GM18909 (cell line): ENCODE results near the gene HMGCLL1.

Source experiments
- ATAC-seq: cut with Tn5 transposase; IDR thresholded peaks from one replicate; pipeline ENCODE4 v1.9.1; 2021; ENCODE audit warnings: mild to moderate bottlenecking; ENCODE audit not compliant: unreplicated experiment, poor library complexity

Gene HMGCLL1

DNA sequence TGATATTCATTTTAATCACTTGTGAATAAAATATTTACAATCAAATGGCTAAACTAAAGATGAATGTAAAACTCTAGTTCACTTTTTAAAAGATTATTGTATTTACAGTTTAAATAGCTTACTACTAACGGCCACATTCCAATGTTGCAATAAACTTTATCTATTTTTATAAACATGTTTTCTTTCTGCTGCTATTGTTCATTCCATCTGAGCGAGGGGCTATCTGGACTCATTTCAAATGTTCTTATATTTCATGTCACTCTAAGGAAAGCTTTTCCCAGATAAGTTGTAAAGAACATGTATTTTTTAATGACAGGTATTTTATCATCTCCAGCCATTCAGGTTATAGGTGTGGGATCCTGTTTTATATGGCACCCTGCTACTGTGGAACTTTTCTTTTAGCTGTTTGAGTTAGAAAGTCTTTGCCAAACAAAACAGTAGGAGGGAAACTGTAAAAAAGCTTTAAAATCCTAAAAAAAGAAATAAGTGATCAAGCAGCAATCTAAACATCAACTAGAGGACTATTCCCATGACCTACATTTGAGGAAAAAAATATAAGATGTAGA is 42.5 kb downstream of the HMGCLL1 start:
- ATAC-seq = no peak

DNA sequence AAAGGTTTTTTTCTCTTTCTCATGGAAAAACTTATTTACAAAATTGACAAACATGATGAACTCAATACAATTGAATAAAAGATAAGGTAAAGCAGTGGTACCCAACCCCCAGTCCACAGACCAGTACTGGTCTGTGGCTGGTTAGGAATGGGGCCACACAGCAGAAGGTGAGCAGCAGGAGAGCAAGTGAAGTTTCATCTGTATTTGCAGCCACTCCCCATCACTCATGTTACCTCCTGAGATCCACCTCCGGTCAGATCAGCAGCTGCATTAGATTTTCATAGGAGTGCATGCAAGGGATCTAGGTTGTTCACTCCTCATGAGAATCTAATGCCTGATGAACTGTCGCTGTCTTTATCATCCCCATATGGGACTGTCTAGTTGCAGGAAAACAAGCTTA is 47.5 kb downstream of the HMGCLL1 start:
- ATAC-seq = no peak

DNA sequence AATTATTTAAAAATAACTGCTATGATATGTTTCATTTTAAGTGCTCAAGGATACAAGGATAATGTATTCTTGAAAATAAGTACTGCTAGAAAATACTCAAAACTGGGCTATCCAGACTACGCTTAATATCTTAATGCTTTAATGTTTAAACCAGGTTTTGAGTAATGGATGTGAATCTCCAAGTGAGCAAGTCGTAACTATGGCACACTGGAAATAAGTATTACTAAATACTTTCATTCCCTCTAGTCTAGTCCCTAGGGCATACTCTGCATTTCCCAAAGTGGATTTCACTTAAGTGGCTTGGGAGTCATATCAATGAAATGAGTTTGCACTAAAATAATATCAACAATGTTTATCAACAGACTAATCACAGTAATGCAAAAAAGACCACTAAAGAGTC is 48.1 kb downstream of the HMGCLL1 start:
- no peak for ATAC-seq

DNA sequence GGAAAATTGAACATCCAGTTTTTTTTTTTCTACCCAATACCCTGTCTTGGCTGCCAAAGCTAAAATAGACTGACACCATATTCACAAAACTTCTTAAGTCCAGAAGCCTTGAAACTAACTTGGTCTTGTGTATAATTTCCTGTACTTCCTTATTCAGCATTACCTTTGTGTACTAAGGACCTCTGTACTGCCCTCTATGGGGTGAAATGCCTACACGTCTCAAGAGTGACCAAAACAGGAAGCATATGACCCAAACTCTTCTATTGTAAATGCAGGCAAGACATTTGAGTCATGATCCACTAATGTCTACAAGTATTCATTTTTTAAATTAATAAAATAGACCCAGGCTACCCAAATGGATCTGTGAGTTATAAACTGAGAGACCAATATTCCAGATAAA is 50.4 kb downstream of the HMGCLL1 start:
- ATAC-seq = peak; percentile 74

DNA sequence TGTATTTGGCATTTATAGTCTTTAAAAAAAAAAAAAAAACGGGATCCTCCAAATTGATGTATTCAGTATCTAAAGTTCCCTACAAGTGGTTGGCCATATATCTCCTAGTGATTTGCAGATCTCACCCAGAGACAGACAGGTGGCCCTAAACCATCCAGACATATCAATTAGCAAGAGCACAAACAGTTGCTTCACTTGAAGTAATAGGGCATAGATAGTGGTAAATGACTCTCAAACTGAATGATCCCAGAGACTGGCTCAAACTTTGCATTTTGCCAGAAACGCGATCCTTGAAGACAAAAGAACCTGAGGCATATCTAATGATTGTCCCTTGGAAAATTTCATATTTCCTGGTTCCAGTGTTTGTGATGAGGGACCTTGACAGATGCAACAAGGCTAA is 54.6 kb downstream of the HMGCLL1 start:
- no peak for ATAC-seq

DNA sequence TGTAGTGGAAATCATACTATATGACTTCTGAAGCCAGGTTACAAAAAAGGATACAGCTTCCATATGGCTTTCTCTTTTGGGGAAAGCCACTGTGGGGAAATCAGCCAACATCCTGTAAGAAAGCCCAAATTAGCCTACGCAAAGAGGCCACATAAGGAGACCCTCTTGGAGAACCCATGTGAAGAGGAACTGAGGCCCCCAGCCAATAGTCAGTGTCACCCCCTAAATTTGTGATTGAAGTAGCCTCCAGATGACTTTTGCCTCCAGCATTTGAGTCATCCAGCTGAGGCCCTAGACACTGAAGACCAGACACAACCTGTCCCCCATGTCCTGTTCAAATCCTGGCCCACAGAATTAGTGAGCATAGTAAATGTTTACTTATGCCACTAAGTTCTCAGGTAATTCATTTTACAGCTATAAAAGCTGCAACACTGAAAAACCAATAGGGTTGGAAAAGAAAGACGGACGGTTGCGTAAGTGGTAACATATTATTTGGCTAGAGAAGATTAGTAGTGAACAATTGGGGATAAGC is 60.4 kb downstream of the HMGCLL1 start:
- ATAC-seq = no peak

DNA sequence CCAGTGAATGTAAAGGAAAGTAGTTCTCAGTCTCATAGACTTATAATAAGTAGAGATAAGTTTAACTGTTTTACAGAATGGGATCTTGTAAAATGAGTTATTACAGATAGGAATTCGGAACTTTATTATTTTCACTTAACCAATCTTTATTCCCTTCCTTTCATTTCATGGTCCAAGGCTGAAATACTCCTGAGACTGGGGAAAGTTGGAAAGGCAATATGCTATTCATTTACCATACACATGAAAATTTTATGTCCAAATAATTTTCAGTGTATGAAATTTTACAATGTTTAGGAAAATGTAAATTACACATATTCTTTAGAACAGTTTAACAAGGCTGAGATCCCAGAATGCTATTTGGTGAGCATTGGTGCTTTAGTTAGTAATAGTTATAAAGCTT is 62.3 kb downstream of the HMGCLL1 start:
- no peak for ATAC-seq

DNA sequence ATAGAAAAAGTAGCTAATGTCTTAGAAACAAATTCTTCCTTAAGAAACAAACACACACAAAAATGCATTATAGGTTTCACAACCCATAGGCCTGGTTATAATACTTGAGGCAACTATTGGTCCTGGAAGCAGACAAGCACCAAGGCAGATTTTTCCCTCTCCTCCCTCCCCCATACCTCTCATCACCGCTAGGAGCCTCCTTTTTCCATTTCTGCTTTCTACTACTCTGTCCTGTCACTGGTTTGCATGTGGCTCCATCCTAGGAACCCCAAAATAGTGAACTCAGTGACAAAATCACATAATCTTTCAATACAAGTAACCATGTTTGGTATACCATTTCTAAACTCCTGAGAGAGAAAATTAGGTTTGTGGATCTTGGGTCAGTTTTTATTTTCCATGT is 66.1 kb downstream of the HMGCLL1 start:
- no peak for ATAC-seq

DNA sequence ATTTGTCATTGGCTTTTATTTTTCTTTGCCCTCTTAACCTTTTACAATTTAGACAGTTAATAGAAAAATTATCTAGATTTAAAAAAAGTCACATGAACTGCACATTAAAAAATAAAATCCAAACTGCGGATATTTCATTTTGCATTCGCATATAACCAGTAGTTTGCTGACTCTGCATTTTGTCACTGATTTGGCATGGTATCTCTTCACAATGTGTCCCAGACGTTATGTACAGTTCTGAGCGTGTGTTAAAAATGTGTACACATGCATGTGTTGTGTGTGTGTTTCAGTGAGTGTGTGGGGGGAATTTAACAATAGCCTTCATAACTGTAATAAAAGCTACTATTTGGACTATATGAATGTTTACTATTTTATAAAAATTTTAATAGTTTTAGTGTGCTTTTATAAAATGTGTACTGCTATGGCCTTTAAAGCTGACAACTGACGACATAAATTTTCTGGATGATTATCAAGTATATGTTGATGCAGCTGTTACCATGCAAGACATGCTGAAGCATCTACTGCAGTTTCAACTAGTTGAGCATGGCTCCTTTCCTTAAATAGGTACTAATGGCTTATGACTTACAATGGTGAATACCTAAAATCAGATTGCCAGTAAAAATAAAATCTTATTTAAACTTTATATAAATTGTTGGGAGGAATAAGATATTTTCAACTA is 67.7 kb downstream of the HMGCLL1 start:
- no peak for ATAC-seq

DNA sequence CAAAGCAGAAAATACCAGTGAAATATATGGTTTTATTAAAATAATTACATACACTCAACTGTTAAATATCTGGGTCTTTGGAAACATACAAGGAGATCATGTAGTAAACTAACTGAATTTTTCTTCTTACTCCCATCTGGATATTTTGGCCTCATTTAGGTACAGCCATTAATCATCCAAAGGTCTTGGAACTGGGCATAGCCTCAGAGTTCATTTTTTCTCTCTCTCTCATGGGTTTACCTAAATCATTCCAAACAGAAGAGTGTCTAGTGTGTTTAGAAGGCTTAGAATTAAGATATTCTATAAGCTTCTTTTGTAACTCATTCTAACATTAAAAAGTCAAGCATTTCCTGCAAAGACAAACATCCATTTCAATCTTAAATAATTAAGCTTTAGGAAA is 79.4 kb downstream of the HMGCLL1 start:
- ATAC-seq = no peak

DNA sequence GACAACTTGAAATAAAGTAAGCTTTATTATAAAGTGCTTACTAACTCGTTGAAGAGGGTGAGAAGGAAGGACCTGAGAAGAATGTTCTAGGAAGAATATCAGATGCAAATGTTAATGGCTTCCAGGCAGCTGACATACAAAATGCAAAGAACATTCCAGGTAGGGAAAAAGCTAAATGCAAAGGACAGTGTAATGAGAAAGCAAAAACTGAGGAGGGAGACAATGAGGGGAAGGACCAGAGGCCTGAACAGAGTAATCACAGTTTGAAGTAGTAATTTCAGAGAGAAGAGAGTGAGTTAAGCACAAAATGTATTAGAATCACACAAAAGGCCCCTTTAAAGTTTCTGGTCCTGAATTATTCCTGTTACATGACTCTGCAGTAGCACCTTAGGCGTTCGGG is 81.3 kb downstream of the HMGCLL1 start:
- ATAC-seq = no peak

DNA sequence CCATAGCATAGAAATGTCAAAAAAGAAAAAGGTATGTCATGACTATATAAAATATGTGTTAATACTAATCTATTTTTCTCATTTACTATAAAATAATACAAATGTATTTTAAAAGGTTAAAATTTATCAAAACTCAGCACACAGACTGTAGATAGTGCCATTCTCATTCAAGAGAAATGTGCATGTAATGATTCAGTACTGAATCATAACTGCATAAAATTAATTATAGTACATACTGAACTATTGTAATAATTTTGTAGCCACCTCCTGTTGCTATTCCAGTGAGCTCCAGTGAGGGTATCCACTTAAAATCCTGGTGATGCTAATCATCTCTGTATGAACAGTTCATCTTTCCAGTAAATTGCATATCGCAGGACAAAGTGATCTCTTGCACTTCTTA is 82.8 kb downstream of the HMGCLL1 start:
- no peak for ATAC-seq

DNA sequence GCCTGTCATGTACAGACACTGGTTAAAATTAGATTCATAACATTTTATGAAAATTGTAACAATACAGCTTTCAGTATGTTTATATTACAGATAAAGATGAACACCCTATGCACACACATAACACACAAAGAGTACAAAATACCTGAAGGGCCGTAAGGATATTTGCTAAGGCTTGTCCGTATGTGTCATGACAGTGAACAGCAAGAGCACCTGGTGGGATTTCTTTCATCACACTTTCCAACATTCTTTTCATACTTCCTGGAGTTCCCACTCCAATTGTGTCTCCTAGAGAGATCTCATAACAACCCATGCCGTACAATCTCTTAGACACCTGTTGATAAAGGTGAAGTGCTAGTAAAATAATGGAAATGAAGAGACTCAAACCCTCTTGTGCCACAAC is 83.7 kb downstream of the HMGCLL1 start:
- ATAC-seq = no peak

DNA sequence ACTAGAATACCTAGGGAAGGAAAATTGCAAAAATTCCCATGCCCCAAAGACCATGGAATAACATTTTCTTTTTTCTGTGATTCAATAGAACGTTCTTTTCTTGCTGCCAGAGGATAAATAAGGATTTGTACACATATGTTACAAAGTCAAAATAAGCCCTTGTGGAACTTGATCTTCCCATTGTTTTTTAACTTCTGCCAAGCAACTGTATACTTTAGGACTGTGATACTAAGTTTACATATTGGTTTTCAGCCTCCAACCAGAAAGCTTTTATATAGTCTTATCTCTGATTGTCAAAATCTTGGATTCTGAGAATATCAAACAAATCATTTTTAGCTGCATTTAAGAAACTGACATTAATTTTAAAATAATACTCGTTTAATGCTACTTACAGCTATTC is 84.6 kb downstream of the HMGCLL1 start:
- ATAC-seq = no peak

DNA sequence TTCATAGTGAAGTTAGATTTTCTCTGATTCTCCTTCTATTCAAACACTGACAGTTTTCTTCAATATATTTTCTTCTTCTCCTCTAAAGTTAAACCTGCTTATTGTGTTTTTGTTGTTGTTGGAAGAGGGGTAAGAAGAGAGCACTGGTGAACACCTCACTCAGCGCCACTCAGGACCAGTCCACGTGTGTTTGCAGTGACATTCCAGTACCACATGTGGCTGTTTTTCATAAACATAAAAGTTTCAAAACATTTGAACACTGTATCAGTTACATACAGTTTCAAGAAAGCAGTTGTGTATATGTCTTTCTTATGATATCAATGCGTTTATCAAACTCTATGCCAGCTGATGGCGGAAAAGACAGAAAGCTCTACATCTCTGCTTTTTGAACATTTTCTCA is 86.7 kb downstream of the HMGCLL1 start:
- ATAC-seq = no peak

DNA sequence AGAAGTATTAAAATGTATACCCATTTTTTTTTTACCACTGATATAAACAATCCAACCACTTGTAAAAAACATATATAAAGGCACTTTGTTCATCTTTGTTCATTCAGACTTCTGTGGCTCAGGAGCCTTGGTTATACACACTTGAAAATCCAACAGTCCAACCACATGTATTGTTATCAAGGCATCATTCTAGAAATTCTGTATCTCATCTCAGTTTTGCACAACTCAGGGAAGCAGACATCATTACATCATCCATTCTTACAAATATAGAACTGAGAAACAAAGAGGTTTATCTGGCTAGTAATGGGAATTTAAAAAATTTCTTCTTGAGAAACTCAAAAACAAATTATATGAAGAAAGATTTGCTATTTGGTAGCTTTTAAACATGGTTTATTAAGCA is 88.1 kb downstream of the HMGCLL1 start:
- no peak for ATAC-seq

DNA sequence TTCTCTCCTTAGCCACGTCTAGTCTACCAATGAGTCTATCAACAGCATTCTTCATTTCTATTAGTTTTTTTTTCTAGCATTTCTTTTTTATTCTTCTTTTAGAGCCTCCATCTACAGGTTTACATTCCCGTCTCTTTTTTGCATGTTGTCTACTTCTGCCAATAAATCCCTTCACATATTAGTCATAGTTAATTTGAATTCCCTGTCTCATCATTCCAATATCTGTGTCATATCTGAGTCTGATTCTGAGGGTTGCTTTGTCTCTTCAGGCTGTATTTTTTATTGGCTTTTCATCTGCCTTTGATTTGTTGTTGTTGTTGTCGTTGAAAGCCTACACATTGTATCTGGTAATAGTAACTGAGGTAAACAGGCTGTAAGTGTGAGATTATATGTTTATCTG is 104.6 kb downstream of the HMGCLL1 start:
- no peak for ATAC-seq

DNA sequence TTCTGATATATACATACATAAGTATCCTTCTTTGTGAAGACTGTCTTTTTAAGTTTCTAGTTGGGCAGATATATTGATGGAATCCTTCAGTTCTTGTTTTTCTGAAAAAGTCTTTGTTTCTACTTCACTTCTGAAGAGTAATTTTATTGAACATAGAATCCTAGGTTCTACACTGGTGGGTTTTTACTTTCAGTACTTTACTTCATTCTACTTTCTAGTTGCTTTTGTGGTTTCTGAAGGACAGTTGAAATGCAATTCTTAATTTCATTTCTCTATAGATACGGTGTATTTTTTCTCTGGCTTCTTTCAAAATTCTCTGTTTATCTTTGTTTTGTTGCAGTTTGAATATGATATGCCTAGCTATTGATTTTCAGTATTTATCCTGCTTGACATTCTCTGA is 105.3 kb downstream of the HMGCLL1 start:
- no peak for ATAC-seq

DNA sequence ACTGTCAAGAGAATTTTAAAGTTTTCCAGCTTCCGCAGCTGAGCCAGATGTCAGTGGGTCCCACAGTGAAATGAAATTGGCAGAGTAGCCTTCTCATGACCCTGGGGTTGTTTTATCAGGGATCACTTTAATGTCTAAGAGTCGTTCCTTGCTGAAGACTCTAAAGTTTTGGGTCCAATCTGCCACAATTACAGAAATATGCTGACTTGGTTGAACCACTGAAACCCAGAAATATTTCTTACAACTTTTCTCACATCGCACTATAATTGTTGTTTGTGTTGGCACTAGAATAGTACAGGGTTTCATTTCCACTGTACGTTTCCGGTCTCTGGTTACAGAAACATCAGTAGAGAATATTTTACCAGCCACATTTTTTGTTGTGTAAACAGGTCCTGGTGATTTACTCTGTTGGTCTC is 109.0 kb downstream of the HMGCLL1 start:
- no peak for ATAC-seq

DNA sequence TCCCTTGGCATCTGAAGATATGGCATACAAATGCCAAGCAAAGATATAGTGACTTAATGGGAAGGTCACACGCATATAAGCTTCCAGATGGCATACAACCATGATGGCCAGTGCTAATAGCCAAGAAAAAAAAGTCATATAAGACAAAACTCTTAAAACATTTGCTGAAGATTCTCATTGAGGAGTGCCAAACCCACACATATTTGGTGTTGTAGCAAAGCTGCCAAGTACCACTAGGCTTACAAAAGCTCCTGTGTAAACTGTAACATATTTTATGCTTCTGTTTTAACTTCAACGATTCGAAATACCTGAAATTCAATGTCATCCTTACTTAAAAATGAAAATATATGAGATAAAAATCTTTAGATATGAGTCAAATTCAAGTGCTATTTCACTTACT is 123.0 kb downstream of the HMGCLL1 start:
- ATAC-seq = no peak

DNA sequence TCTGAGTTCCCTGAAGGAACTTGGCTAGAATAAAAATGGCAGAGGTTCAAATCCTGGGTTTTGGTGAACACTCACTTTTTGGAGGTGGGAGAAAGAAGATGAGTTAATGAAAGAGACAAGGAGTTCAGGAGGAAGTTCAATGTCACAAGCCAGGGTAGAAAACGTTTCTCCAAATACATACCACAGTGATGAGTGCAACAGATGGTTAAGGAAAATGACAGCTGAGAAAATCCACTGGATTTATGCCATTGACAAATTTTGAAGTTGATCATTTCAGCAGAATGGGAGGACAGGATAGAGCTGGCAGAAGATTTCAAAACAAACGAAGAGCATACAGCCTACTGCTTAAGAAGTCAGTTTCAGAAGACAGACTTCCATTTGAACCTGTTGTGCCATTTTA is 129.0 kb downstream of the HMGCLL1 start:
- ATAC-seq = no peak

DNA sequence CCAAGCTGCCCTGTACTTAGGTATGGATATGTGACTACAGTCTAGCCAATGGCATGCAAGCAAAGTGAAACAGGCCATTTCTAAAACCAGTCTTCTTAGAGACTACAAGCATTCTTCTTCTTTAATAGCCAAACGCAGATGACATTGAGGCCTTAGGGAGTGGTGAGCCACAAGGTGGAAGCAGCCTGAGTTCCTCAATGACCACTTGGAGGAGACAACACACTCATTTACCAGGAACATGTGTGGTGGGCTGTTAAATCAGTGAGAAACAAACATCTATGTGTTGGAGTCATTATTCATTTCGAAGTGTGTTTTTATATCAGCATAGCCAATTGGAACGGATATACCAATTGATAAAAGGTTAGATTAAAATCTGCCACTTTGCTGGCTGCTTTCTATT is 129.8 kb downstream of the HMGCLL1 start:
- ATAC-seq = no peak
